Activated CD8-positive, alpha-beta memory T cell treated with anti-CD3 and anti-CD28 coated beads for 1 hour (primary cell): ENCODE measurements around the gene HIBADH.
"Not testable (repeated sequence)": the region's sequence is repeated elsewhere in the genome, so short reads cannot be mapped to it uniquely, and the experiment has no call there.

Source experiments
- DNase-seq, 2 donors: peaks; one replicate each; pipeline ENCODE4 v3.0.0-alpha.2; 2020; ENCODE audit warnings: low read depth in 1 of 2; ENCODE audit errors: extremely low read depth in 1 of 2

HIBADH gene

GRCh38 chr7:27639048-27639447 is 23.6 kb downstream of the HIBADH start:
- DNase-seq, result not testable (repeated sequence)

DNA sequence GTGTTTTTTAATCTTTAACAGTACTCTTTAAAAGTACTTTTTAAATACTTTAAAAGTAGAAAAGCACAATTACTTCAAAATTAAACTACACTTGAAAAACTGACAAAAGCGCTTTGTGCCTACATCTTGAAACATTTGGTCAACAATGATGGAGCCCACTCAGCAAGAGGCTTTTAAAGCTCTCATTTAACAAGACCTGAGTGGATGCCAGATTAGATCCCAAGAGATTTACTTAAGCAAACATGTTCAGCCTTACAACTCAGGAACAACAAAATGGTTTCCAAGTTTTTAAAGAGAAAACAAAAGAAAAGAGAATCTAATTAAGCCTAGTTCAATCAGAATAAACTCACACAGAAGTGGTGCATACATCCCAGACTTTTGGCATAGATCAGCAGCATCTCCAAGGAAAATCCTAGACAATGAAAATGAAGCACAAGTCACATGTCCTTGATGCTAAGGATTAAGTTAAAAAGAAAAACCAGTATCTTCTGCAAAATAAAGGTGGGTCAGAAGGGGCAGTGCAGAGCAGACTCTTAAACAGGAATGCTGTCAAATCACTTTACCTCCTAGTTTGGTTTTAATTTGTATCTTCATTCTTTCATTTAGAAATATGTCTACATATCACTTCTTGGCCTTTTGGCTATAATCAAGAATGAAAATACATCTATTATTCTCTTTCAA is 26.2 kb downstream of the HIBADH start:
- DNase-seq, result no peak

- DNase-seq, result no peak
These were observed 27.0 kb downstream of the HIBADH start for GRCh38 chr7:27635728-27636127.

- no peak for DNase-seq
These were observed 27.8 kb downstream of the HIBADH start for GRCh38 chr7:27634671-27635493.

GRCh38 chr7:27633062-27633461 is 29.6 kb downstream of the HIBADH start:
- no peak for DNase-seq

- DNase-seq, result no peak
These were observed 31.3 kb downstream of the HIBADH start for GRCh38 chr7:27631391-27631790.

GRCh38 chr7:27627146-27627545 is 35.5 kb downstream of the HIBADH start:
- DNase-seq, result no peak

DNA sequence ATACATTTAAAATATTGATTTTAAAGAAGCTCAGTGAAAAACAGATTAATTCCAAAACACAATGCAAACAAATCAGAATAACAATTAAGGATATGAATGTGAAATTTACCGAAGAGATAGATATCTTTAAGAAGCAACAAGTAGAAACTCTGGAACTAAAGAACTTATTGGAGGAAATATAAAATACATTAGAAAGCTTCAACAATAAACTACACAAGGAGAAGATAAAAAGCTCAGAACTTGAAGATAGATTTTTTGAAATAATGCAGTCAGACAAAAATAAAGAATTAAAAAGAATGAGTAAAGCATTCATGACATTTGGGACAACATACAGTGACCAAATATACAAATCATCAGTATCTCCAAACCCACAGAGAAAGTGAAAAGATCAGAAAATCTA is 43.2 kb downstream of the HIBADH start:
- DNase-seq, result no peak

DNA sequence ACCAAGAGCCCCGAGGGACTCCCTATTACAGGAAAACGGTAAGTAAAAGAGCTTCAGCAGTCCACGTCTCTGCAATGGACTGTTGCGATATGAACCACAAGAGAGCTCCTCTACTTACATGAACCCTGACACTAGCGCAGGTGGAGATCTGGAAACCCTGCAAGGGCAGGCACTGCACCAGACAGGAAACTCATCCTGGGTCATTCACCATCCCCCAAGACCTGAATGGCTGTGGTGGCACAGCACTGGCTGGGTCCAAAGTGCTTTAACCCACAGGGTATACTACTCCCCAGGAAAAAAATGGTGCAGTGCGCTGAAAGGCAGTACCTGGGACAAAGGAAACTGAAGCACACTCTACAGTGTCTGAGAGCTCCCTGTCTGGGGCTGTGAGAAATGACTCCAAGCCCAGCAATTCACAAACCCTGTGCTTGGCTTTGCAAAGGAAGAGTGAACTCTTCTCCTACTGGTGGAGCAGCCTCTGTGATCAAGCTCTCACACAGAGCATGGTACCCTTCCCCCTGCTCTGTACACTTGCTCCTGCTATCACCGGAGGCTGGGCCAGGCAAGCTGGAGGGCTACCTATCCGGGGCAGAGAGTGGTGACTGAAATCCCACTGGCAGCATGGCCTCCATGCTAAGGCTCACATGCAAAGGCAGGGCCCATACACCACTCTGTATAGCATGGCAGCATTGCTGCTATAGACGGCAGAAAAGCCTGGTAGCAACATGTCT is 44.9 kb downstream of the HIBADH start:
- DNase-seq, result no peak

- DNase-seq, result no peak
These were observed 45.7 kb downstream of the HIBADH start for GRCh38 chr7:27616914-27617548.

GRCh38 chr7:27616186-27616491 is 46.5 kb downstream of the HIBADH start:
- DNase-seq, result no peak

DNA sequence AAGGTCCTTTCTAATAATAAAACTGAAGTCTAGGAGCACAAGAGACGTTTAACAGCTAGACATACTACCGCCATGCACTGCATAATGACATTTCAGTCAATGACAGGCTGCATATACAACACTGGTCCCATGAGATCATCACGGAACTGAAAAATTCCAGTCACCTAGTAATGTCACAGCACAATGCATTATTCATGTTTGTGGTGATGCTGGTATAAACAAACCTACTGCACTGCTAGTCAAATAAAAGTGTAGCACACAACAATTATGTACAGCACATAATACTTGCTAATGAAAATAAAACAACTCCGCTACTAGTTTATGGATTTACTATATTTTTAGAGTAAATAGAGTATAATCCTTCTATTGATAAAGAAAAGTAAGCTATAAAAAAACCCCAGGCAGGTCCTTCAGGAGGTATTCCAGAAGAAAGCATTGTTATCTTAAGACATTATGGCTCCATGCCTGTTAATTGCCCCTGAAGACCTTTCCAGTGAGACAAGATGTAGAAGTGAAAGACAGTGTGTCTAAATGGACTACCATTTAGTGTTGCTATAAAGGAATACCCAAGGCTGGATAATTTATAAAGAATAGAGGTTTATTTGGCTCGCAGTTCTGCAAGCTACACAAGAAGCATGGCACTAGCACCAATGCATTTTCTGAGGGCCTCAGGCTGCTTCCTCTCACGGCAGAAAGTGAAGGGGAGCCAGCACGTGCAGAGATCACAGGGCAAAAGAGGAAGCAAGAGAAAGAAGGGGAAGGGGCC is 47.1 kb downstream of the HIBADH start:
- no peak for DNase-seq

GRCh38 chr7:27614095-27614494 is 48.6 kb downstream of the HIBADH start:
- DNase-seq, result no peak

DNA sequence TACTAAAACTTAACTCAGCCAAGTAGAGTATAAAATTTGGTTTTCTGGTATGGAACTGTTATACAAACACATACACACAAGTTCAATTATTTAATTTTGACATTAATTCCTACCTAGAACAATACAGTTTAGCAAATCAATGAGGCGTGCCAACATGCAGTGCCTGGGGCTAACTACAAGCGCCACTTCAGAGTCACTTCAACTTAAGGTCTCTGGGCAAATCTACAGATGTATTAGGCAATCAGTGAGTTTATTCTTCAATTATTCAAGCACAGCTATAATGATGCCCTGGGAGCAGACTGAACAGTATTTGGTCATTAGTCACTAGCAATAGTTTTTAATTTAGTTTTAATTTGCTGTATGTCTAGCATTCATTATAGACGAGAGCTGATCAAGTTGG is 51.6 kb downstream of the HIBADH start:
- DNase-seq, result no peak

DNA sequence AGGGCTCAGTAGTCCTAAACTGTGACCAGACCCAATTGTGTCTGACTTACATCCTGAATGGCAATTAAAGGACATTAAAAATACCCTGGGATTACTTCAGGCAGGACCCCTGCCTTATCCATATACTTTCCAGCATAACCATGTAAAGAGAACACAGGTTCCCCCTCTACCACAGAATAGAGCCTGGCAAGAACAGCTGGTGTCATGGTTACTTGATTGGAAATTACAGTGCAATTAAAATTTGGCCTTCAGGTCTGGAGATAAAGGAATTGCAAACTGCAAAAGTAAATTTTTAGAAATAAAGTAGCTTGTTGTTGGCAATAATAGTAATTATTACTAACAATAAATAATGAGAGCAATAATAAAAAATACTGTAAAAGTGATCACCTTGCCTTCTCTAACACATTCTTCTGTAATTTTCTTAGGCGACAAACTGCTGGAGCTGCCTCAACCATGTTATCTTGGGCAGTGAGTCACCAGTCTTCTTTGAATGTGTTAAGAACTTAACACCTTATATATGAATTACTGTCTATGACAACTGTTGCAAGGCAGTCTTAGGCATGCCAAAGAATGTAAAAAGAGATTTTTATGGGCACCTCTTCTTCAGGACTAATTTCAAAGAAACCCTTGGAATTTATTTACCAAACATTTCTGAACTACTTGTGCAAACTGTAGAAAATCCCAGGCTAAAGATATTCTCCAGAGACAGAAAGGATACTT is 53.7 kb downstream of the HIBADH start:
- DNase-seq, result no peak

- no peak for DNase-seq
These were observed 55.5 kb downstream of the HIBADH start for GRCh38 chr7:27607210-27607606.

GRCh38 chr7:27606270-27607209 is 56.1 kb downstream of the HIBADH start:
- DNase-seq, result no peak

DNA sequence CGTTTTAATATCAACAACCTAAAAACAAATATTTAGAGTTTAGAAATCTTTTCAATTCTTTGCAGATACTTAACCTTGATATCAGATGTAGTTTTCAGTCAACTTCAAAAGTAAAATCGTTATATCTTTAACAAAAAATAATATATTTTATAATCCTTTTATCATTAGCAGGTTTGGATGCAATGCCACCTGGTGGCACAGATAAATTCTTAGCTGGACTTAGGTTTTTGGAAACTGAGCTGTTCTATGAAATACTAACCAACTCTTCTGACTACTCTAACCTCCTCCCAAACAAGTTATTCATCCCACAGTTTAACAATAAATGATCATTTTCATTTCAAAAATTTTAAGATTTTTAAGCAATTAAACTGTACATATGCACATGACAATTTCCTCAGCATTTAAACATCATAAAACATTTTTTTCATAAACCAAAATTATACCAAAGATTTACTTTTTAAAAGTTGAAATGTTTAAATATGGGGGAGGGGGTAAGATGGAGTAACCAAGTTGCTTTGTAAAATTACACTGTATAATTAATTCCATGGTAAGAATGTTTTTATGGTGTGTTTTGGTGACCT is 56.9 kb downstream of the HIBADH start:
- DNase-seq, result no peak

DNA sequence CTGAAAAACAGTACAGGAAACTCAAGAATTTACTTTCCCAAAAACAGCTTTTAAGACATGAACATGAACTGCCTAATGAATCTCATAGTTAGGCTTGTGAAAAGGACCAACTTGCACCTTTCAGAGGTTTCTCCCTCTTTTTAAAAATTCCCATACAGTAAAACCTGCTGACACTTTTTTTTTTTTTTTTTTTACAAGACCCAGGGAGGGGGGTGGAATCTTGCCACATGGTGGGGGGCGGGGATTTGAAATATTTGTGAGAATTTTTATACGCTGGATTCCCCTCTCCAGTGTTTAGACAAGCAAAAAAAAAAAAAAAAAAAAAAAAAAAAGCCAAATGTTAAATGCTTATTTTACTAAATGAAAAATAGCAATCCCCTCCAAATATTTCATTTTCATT is 57.4 kb downstream of the HIBADH start:
- DNase-seq, result no peak
